GM23338 (cell line): ENCODE results near the gene BCKDHA. TPM values are rescaled to one million over a fixed set of nuclear protein-coding genes. Genes with fewer than 3 reads are reported as not detected.

Source experiments
- ATAC-seq: fragments of 200-7000 bp; cut with Tn5 transposase; 3 replicates; pipeline ENCODE4 v1.9.1; 2020
- DNase-seq: peaks from one replicate; pipeline ENCODE4 v3.0.0-alpha.2; 2015; ENCODE audit warnings: low spot score
- H2AFZ ChIP-seq: fragments of 200-600 bp; sonication (generic); 2 replicates; pipeline ENCODE4 v1.8.0; 2016; ENCODE audit warnings: antibody characterized with exemption, mild to moderate bottlenecking, moderate library complexity
- H3F3A ChIP-seq: fragments of 200-600 bp; sonication (generic); replicated peaks from 2 replicates; pipeline ENCODE4 v1.8.0; 2017; ENCODE audit warnings: antibody characterized with exemption, mixed run types, low read depth
- H3K27ac ChIP-seq: fragments of 200-600 bp; sonication (generic); 2 replicates; pipeline ENCODE4 v1.6.1; 2016; ENCODE audit warnings: low read depth
- H3K27me3 ChIP-seq: fragments of 200-600 bp; sonication (generic); 2 replicates; pipeline ENCODE4 v1.8.0; 2016; ENCODE audit warnings: mild to moderate bottlenecking, mixed run types, moderate library complexity; ENCODE audit not compliant: insufficient read depth
- H3K36me3 ChIP-seq: fragments of 200-600 bp; sonication (generic); 2 replicates; pipeline ENCODE4 v1.8.0; 2016; ENCODE audit warnings: mild to moderate bottlenecking; ENCODE audit not compliant: insufficient read depth
- H3K4me1 ChIP-seq: fragments of 200-600 bp; sonication (generic); 2 replicates; pipeline ENCODE4 v1.8.0; 2016; ENCODE audit warnings: mild to moderate bottlenecking, moderate library complexity; ENCODE audit not compliant: insufficient read depth
- H3K4me2 ChIP-seq: fragments of 200-600 bp; sonication (generic); 2 replicates; pipeline ENCODE4 v1.7.1; 2017; ENCODE audit warnings: mixed run types
- H3K4me3 ChIP-seq: fragments of 200-600 bp; sonication (generic); 2 replicates; pipeline ENCODE4 v1.6.1; 2016; ENCODE audit warnings: mixed run types
- H3K79me2 ChIP-seq: fragments of 200-600 bp; sonication (generic); replicated peaks from 2 replicates; pipeline ENCODE4 v1.8.0; 2017; ENCODE audit warnings: mild to moderate bottlenecking; ENCODE audit not compliant: insufficient read depth
- H3K9me2 ChIP-seq: fragments of 200-600 bp; sonication (generic); 2 replicates; pipeline ENCODE4 v1.8.0; 2017; ENCODE audit not compliant: insufficient read depth
- H4K20me1 ChIP-seq: fragments of 200-600 bp; sonication (generic); replicated peaks from 2 replicates; pipeline ENCODE4 v1.8.0; 2017; ENCODE audit warnings: mild to moderate bottlenecking; ENCODE audit not compliant: insufficient read depth
- H3K27ac Mint-ChIP-seq: 2 replicates; pipeline ENCODE4 v1.8.0; 2020; ENCODE audit warnings: inconsistent platforms, mild to moderate bottlenecking, moderate library complexity, mixed read lengths
- H3K27me3 Mint-ChIP-seq: 3 replicates; pipeline ENCODE4 v1.8.0; 2022; ENCODE audit warnings: low read depth, mild to moderate bottlenecking, moderate library complexity, mixed read lengths, inconsistent platforms; ENCODE audit not compliant: insufficient read depth, poor library complexity
- H3K36me3 Mint-ChIP-seq: 3 replicates; pipeline ENCODE4 v1.8.0; 2021; ENCODE audit warnings: low read depth, mild to moderate bottlenecking, inconsistent platforms, moderate library complexity, mixed read lengths
- H3K4me1 Mint-ChIP-seq: 3 replicates; pipeline ENCODE4 v1.8.0; 2020; ENCODE audit warnings: mild to moderate bottlenecking, inconsistent platforms, mixed read lengths
- H3K4me3 Mint-ChIP-seq: 3 replicates; pipeline ENCODE4 v1.8.0; 2021; ENCODE audit warnings: moderate library complexity, mild to moderate bottlenecking, inconsistent platforms, mixed read lengths
- H3K9me3 Mint-ChIP-seq: 3 replicates; pipeline ENCODE4 v1.8.0; 2020; ENCODE audit warnings: moderate library complexity, mild to moderate bottlenecking, inconsistent platforms, mixed read lengths
- EZH2 ChIP-seq: fragments of 200-600 bp; sonication (generic); IDR thresholded peaks from one replicate; pipeline ENCODE4 v1.8.0; 2017; ENCODE audit warnings: antibody characterized with exemption, mild to moderate bottlenecking, low read depth; ENCODE audit not compliant: unreplicated experiment
- POLR2AphosphoS5 ChIP-seq: IDR thresholded peaks from 2 replicates; pipeline ENCODE4 v1.6.1; 2016; ENCODE audit warnings: antibody characterized with exemption, low read depth
- STAT1 ChIP-seq: IDR thresholded peaks from one replicate; pipeline ENCODE4 v1.6.1; 2016; ENCODE audit warnings: antibody characterized with exemption; ENCODE audit not compliant: unreplicated experiment
- ZNF114 ChIP-seq: fragments of 250-450 bp; sonication (Bioruptor Pico); IDR thresholded peaks from 2 replicates; pipeline ENCODE4 v1.5.0; 2020; ENCODE audit warnings: mild to moderate bottlenecking, moderate library complexity
- ZNF331 ChIP-seq: fragments of 250-450 bp; sonication (Bioruptor Pico); IDR thresholded peaks from 2 replicates; pipeline ENCODE4 v1.5.0; 2020; ENCODE audit warnings: low read depth, mild to moderate bottlenecking, moderate library complexity
- polyA plus RNA-seq: library from polyadenylated mRNA; unstranded; fragments of >200 nt; fragmentation: Nextera tagmentation; extraction: Ambion mirVana; gene quantifications from 2 replicates; pipeline ENCODE4 v1.2.1, GENCODE V29; 2016
- total RNA-seq: library from RNA; depleted of rRNA; stranded (reverse); fragments of >200 nt; shearing (Covaris generic); gene quantifications from 2 replicates; pipeline ENCODE4 v1.2.3, GENCODE V29; 2014
- TF ChIP-seq, protein P1 (sequence below): fragments of 250-450 bp; sonication (Bioruptor Pico); IDR thresholded peaks from 2 replicates; pipeline ENCODE4 v1.5.0; 2020; ENCODE audit warnings: mild to moderate bottlenecking, moderate library complexity
- TF ChIP-seq, protein P2 (sequence below), 2 experiments: fragments of 200-600 bp in 1 of 2; sonication (generic) in 1 of 2; conservative IDR thresholded peaks; 2 replicates each; pipeline versions ENCODE4 v1.5.1 to v1.6.1; 2016 to 2017; ENCODE audit warnings: antibody characterized with exemption in 2 of 2, low read depth in 2 of 2, mild to moderate bottlenecking in 2 of 2, moderate library complexity in 1 of 2

Gene BCKDHA
- total and polyA plus RNA-seq, 2 experiments from 2014 or later, result 15.0 to 42.4 TPM

DNA sequence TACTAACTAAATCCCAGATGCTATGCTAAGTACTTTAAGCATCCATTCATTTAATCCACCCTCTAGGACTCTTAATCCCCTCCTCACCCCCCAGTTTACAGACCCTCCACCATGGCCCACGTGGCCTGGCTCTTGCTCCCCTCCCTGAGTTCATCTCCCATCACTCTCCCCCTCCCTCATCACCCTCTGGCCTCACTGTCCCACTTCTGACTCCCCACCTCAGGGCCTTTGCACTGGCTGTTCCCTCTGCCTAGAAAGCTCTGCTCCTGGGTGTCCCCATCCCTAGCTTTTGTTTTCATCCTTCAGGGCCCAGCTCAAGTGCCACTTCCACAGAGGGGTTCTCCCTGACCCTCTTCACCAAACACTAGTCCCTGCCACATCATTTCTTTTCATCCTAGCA, 37.9 kb upstream of the BCKDHA start (continued):
- TF ChIP-seq, protein P1, sequence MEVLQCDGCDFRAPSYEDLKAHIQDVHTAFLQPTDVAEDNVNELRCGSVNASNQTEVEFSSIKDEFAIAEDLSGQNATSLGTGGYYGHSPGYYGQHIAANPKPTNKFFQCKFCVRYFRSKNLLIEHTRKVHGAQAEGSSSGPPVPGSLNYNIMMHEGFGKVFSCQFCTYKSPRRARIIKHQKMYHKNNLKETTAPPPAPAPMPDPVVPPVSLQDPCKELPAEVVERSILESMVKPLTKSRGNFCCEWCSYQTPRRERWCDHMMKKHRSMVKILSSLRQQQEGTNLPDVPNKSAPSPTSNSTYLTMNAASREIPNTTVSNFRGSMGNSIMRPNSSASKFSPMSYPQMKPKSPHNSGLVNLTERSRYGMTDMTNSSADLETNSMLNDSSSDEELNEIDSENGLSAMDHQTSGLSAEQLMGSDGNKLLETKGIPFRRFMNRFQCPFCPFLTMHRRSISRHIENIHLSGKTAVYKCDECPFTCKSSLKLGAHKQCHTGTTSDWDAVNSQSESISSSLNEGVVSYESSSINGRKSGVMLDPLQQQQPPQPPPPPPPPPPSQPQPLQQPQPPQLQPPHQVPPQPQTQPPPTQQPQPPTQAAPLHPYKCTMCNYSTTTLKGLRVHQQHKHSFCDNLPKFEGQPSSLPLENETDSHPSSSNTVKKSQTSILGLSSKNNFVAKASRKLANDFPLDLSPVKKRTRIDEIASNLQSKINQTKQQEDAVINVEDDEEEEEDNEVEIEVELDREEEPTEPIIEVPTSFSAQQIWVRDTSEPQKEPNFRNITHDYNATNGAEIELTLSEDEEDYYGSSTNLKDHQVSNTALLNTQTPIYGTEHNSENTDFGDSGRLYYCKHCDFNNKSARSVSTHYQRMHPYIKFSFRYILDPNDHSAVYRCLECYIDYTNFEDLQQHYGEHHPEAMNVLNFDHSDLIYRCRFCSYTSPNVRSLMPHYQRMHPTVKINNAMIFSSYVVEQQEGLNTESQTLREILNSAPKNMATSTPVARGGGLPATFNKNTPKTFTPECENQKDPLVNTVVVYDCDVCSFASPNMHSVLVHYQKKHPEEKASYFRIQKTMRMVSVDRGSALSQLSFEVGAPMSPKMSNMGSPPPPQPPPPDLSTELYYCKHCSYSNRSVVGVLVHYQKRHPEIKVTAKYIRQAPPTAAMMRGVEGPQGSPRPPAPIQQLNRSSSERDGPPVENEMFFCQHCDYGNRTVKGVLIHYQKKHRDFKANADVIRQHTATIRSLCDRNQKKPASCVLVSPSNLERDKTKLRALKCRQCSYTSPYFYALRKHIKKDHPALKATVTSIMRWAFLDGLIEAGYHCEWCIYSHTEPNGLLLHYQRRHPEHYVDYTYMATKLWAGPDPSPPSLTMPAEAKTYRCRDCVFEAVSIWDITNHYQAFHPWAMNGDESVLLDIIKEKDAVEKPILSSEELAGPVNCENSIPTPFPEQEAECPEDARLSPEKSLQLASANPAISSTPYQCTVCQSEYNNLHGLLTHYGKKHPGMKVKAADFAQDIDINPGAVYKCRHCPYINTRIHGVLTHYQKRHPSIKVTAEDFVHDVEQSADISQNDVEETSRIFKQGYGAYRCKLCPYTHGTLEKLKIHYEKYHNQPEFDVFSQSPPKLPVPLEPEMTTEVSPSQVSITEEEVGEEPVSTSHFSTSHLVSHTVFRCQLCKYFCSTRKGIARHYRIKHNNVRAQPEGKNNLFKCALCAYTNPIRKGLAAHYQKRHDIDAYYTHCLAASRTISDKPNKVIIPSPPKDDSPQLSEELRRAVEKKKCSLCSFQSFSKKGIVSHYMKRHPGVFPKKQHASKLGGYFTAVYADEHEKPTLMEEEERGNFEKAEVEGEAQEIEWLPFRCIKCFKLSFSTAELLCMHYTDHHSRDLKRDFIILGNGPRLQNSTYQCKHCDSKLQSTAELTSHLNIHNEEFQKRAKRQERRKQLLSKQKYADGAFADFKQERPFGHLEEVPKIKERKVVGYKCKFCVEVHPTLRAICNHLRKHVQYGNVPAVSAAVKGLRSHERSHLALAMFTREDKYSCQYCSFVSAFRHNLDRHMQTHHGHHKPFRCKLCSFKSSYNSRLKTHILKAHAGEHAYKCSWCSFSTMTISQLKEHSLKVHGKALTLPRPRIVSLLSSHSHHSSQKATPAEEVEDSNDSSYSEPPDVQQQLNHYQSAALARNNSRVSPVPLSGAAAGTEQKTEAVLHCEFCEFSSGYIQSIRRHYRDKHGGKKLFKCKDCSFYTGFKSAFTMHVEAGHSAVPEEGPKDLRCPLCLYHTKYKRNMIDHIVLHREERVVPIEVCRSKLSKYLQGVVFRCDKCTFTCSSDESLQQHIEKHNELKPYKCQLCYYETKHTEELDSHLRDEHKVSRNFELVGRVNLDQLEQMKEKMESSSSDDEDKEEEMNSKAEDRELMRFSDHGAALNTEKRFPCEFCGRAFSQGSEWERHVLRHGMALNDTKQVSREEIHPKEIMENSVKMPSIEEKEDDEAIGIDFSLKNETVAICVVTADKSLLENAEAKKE (CRISPR knock-in tag), result no peak
- TF ChIP-seq ZNF331 (CRISPR knock-in tag) (no peak), ZNF114 (CRISPR knock-in tag) (no peak)

DNA sequence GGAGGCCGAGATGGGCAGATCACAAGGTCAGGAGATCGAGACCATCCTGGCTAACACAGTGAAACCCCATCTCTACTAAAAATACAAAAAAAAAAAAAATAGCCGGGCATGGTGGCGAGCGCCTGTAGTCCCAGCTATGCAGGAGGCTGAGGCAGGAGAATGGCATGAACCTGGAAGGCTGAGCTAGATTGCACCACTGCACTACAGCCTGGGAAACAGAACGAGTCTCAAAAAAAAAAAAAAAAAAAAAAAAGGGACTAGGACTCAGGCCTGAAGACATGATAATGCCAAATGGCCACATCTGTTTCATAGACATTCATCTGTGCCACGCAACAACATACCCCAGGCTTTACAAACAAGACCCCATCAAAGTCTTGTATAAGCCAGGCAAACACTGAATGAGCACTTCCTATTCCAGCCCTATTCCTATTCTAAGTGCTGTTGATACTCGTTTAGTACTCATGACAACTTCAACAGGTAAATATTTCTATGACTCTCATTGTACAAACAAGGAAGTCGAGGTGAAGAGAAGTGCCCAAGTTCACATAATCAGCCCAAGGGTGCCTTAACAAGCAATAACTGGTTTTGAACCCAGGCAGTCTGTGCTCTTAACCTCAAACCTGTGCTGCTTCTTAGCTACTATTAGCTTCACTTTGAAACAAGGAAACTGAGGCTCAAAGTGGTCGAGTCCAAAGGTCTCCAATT, 35.3 kb upstream of the BCKDHA start:
- Histone ChIP-seq H4K20me1 (no peaks in the 10 kb centered on the region), H2AFZ (no peak overlapping the region), H3K27me3 (no peaks in the 10 kb centered on the region), H3K4me1 (no peaks in the 10 kb centered on the region), H3K4me2 (no peak overlapping the region), H3F3A (0 out of 2 replicates have a peak, but pooled peaks cover 4% of the 10 kb centered on the region), H3K79me2 (peaks cover 6% of the 10 kb centered on the region; the same call in 1 of the 2 replicates), H3K9me2 (0 out of 2 replicates have a peak, but pooled peaks cover 4% of the 10 kb centered on the region), H3K36me3 (no peaks in the 10 kb centered on the region), H3K27ac (no peak overlapping the region), H3K4me3 (no peak overlapping the region)
- no peak for DNase-seq
- H3K4me3 Mint-ChIP-seq, result no peak overlapping the region
- H3K27ac Mint-ChIP-seq, result no peak overlapping the region
- H3K4me1 Mint-ChIP-seq, result peaks cover 3% of the 10 kb centered on the region; the same call in 2 of the 3 replicates
- no peaks in the 10 kb centered on the region for H3K9me3 Mint-ChIP-seq
- no peak for ATAC-seq
- H3K36me3 Mint-ChIP-seq, result no peaks in the 10 kb centered on the region
- H3K27me3 Mint-ChIP-seq, result peaks cover 9% of the 10 kb centered on the region
- TF ChIP-seq, protein P2, sequence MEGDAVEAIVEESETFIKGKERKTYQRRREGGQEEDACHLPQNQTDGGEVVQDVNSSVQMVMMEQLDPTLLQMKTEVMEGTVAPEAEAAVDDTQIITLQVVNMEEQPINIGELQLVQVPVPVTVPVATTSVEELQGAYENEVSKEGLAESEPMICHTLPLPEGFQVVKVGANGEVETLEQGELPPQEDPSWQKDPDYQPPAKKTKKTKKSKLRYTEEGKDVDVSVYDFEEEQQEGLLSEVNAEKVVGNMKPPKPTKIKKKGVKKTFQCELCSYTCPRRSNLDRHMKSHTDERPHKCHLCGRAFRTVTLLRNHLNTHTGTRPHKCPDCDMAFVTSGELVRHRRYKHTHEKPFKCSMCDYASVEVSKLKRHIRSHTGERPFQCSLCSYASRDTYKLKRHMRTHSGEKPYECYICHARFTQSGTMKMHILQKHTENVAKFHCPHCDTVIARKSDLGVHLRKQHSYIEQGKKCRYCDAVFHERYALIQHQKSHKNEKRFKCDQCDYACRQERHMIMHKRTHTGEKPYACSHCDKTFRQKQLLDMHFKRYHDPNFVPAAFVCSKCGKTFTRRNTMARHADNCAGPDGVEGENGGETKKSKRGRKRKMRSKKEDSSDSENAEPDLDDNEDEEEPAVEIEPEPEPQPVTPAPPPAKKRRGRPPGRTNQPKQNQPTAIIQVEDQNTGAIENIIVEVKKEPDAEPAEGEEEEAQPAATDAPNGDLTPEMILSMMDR (conservative IDR thresholded peaks at IDR 0.05; ENCODE audit: low read depth in 2 of 2), result no peak
- TF ChIP-seq EZH2, result no peak
- TF ChIP-seq STAT1, result no peak
- TF ChIP-seq, protein P1 (CRISPR knock-in tag), result no peak
- TF ChIP-seq POLR2AphosphoS5, result no peak
